Neural progenitor cell (in vitro differentiated cells): ENCODE measurements around the gene LIMK1.

ENCODE experiments used
- EZH2 ChIP-seq: fragments of 200-600 bp; sonication (generic); IDR thresholded peaks from 2 replicates; pipeline ENCODE4 v1.6.1; 2017; ENCODE audit warnings: antibody characterized with exemption, mild to moderate bottlenecking, moderate library complexity
- TF ChIP-seq, protein P1 (sequence below): fragments of 200-600 bp; sonication (generic); IDR thresholded peaks from 2 replicates; pipeline ENCODE4 v1.5.1; 2017; ENCODE audit warnings: antibody characterized with exemption, mild to moderate bottlenecking

GRCh38 chr7:74126220-74126880 is 42.7 kb downstream of the LIMK1 start:
- TF ChIP-seq, protein P1, sequence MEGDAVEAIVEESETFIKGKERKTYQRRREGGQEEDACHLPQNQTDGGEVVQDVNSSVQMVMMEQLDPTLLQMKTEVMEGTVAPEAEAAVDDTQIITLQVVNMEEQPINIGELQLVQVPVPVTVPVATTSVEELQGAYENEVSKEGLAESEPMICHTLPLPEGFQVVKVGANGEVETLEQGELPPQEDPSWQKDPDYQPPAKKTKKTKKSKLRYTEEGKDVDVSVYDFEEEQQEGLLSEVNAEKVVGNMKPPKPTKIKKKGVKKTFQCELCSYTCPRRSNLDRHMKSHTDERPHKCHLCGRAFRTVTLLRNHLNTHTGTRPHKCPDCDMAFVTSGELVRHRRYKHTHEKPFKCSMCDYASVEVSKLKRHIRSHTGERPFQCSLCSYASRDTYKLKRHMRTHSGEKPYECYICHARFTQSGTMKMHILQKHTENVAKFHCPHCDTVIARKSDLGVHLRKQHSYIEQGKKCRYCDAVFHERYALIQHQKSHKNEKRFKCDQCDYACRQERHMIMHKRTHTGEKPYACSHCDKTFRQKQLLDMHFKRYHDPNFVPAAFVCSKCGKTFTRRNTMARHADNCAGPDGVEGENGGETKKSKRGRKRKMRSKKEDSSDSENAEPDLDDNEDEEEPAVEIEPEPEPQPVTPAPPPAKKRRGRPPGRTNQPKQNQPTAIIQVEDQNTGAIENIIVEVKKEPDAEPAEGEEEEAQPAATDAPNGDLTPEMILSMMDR: no peak
- no peak for TF ChIP-seq EZH2
